Spleen (tissue), 11 donors: ENCODE results near the gene MRPL46. TPM values are rescaled to one million over a fixed set of nuclear protein-coding genes. Genes with fewer than 3 reads are reported as not detected.

Experiments
- DNase-seq: peaks from one replicate; pipeline ENCODE4 v3.0.0-alpha.2; 2020
- H3K27ac ChIP-seq, 8 donors: fragments of 200-600 bp; sonication (generic) in 7 of 8; 1 replicate in 4 of 8; 2 replicates in 4 of 8; pipeline versions ENCODE4 v1.5.0 to v1.8.0; 2016 to 2021; ENCODE audit warnings: inconsistent platforms in 4 of 8, mild to moderate bottlenecking in 4 of 8, moderate library complexity in 1 of 8
- H3K27me3 ChIP-seq, 7 donors: fragments of 200-600 bp; sonication (generic) in 6 of 7; replicated peaks in 1 of 7; 1 replicate in 4 of 7; 2 replicates in 3 of 7; pipeline versions ENCODE4 v1.5.0 to v1.8.0; 2016 to 2021; ENCODE audit warnings: inconsistent platforms in 3 of 7, mild to moderate bottlenecking in 1 of 7
- H3K36me3 ChIP-seq, 6 donors: fragments of 200-600 bp; sonication (generic) in 5 of 6; 1 replicate in 4 of 6; 2 replicates in 2 of 6; pipeline versions ENCODE4 v1.5.0 to v1.8.0; 2016 to 2021; ENCODE audit warnings: inconsistent platforms in 2 of 6
- H3K4me1 ChIP-seq, 6 donors: fragments of 200-600 bp; sonication (generic) in 5 of 6; 1 replicate in 3 of 6; 2 replicates in 3 of 6; pipeline versions ENCODE4 v1.5.0 to v1.8.0; 2016 to 2021; ENCODE audit warnings: inconsistent platforms in 3 of 6
- H3K4me3 ChIP-seq, 8 donors: fragments of 200-600 bp; sonication (generic) in 7 of 8; 1 replicate in 4 of 8; 2 replicates in 4 of 8; pipeline versions ENCODE4 v1.5.0 to v1.8.0; 2016 to 2021; ENCODE audit warnings: inconsistent platforms in 4 of 8, mild to moderate bottlenecking in 4 of 8, moderate library complexity in 2 of 8
- H3K9me3 ChIP-seq, 8 donors: fragments of 200-600 bp; sonication (generic) in 7 of 8; 1 replicate in 4 of 8; 2 replicates in 4 of 8; pipeline versions ENCODE4 v1.5.0 to v1.8.0; 2016 to 2021; ENCODE audit warnings: inconsistent platforms in 4 of 8
- POLR2A ChIP-seq, 3 donors: fragments of 450-650 bp; IDR thresholded peaks; one replicate each; pipeline ENCODE4 v1.5.1; 2017; ENCODE audit warnings: antibody characterized with exemption in 3 of 3, mild to moderate bottlenecking in 1 of 3
- POLR2AphosphoS5 ChIP-seq, 3 donors: sonication (generic); formaldehyde crosslinking; IDR thresholded peaks; one replicate each; pipeline ENCODE4 v1.5.1; 2017; ENCODE audit warnings: antibody characterized with exemption in 3 of 3
- WGBS, 5 donors: extraction: QIAGEN DNeasy Blood & Tissue Kit in 3 of 5; methylation state at CpG; one replicate each; pipeline versions ENCODE4 v1.1.5 to v1.1.7; 2013 to 2018; 5-methylcytosine and 5-hydroxymethylcytosine counted together
- intact Hi-C: fragments of 100-400 bp; cut with DNase I; formaldehyde crosslinking; loops from one replicate; pipeline ENCODE4 v1.15.0; 2023; ENCODE audit warnings: low total_unique reads
- polyA plus RNA-seq, 3 donors: library from polyadenylated mRNA; stranded (reverse); fragments of 200-250 nt; gene quantifications; one replicate each; pipeline ENCODE4 v1.2.1, GENCODE V29; 2013
- total RNA-seq, 7 donors: library from RNA; depleted of rRNA in 3 of 7; stranded (reverse); fragments of >200 nt in 3 of 7; fragmentation: NEBNext Ultra II Directional in 4 of 7; extraction: Animal tissue kit (Norgen Biotek cat#: 25700) in 4 of 7; gene quantifications; one replicate each; pipeline versions ENCODE4 v1.1.0 to v1.2.1, GENCODE V29; 2016 to 2021
- TF ChIP-seq, protein P1 (sequence below), 11 experiments: fragments of 200-600 bp in 7 of 11; fragments of 450-650 bp in 4 of 11; sonication (generic) in 4 of 11; IDR thresholded peaks in 8 of 11; conservative IDR thresholded peaks in 3 of 11; 1 replicate in 7 of 11; 2 replicates in 4 of 11; pipeline versions ENCODE4 v1.4.0 to v1.8.0; 2016 to 2021; ENCODE audit warnings: antibody characterized with exemption in 11 of 11, inconsistent platforms in 4 of 11, mild to moderate bottlenecking in 1 of 11
- donor health status: healthy with polysubstance abuse.
- donor health status: DM: no; HTN: no; CAD: no; lungs with moderate emphysema.
- donor health status: DM: no; HTN: no; CAD: no.
- donor health status: Bipolar disorder and iron deficiency.
- donor health status: healthy.
- donor health status: DM: no; HTN: no; CAD: no.
- donor health status: DM: yes; HTN: yes; CAD: no.

The MRPL46 gene
- total and polyA plus RNA-seq, 10 donors = 16.2 to 37.3 (median 20.3) TPM

DNA sequence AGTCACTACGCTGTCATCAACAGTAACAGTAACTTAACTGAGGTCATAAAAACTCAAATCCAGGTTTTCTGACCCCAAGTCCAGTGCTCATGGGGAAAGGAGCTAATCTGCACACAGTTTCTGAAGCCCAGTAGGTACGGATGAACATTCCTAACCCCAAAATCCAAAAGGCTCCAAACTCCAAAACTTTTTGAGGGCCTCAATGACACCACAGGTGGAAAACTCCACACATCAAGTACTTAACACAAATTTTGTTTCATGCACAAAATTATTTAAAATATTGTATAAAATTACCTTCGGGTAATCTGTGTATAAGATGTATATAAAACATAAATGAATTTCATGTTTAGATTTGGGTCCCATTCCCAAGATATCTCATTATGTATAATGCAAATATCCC, 10.5 kb downstream of the MRPL46 start:
- intact Hi-C loops = no loop called here
- Histone ChIP-seq H3K36me3 (peaks cover 3 to 62% (median 43%) of the 10 kb centered on the region in 6 donors), H3K27ac (no peak overlapping the region), H3K9me3 (no peaks in the 10 kb centered on the region), H3K4me3 (no peak overlapping the region), H3K27me3 (no peaks in the 10 kb centered on the region), H3K4me1 (peaks cover 0 to 14% (median 5%) of the 10 kb centered on the region in 6 donors)
- 93 to 98% (median 95%) methylated on average over 3 of the region's 3 CpGs for WGBS, 5 donors
- TF ChIP-seq, protein P1, sequence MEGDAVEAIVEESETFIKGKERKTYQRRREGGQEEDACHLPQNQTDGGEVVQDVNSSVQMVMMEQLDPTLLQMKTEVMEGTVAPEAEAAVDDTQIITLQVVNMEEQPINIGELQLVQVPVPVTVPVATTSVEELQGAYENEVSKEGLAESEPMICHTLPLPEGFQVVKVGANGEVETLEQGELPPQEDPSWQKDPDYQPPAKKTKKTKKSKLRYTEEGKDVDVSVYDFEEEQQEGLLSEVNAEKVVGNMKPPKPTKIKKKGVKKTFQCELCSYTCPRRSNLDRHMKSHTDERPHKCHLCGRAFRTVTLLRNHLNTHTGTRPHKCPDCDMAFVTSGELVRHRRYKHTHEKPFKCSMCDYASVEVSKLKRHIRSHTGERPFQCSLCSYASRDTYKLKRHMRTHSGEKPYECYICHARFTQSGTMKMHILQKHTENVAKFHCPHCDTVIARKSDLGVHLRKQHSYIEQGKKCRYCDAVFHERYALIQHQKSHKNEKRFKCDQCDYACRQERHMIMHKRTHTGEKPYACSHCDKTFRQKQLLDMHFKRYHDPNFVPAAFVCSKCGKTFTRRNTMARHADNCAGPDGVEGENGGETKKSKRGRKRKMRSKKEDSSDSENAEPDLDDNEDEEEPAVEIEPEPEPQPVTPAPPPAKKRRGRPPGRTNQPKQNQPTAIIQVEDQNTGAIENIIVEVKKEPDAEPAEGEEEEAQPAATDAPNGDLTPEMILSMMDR (IDR thresholded peaks at IDR 0.05 in 8 of 11, conservative IDR thresholded peaks at IDR 0.05 in 3 of 11) = no peak
- TF ChIP-seq POLR2AphosphoS5 (IDR thresholded peaks at IDR 0.05) = no peak
- no peak for TF ChIP-seq POLR2A (IDR thresholded peaks at IDR 0.05)
- DNase-seq = no peak

DNA sequence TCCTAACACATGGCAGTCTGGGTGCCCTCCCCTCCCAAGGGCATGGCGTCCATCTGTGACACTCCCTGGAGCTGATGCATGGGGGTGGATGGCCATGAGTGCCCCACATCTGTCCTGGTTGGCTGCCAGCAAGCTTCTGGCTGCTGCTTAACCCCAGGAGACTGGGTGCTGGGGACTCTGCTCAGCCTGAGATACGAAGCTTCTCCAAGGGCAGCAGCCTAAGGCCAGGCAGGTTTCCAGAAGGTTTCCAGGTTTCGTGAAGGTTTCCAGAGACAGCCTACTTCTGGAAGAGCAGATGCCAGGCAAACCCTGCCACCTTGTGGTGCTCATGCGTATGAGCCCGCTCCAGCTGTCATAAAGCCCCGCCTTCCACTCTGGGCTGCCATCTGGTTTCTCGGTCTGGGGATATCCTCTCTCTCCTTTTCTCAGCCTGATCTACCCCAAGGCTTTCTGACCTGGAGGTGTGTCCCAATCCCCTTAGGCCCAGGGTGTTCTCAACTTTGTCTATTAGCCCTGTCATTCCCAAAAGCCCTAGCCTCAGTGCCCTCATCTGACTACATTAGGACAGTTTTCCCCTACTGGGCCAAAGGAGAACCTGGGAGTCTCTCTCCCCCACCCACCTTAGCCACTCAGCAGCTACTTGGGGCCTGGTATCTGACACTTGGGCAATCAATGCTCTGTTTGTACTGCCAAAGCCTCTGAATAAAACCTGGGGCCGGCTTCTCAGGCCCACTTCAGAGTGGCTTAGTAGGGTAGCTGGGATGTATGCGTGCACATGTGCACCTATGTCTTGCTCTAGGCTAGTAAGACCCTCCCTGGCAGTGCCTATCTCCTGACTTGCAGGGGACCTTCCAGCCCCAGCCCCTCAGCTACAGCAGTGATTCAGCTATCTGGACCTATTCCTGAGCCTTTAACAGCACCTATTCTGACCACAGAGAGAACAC, 12.0 kb downstream of the MRPL46 start:
- WGBS, 5 donors = 31 to 40% (median 37%) methylated on average over 8 to 9 of the region's 9 CpGs
- TF ChIP-seq, protein P1 (IDR thresholded peaks at IDR 0.05 in 8 of 11, conservative IDR thresholded peaks at IDR 0.05 in 3 of 11) = peak in 7 of 11 experiments; percentile 34 to 74 (median 58)
- no peak for TF ChIP-seq POLR2A (IDR thresholded peaks at IDR 0.05)

DNA sequence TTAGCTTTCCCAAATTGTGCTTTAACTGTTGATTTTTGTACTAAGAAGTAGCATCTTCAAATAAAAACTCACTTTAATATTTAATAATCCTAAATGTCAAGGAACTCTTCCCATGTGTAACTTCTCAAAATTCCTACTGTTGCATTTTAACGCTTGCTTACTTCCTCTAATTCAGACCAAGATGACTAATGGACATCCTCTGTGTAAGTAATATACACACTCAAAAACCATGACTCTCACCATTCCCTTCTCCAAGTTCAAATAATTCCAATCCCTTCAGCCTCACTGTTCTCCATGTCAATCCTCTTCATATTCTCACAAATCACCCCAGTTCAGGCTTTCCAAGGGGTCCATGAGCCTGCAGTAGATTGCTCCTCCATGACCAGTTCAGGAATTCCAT, 13.0 kb downstream of the MRPL46 start:
- Histone ChIP-seq H3K27me3 (peaks cover 0 to 14% (median 0%) of the 10 kb centered on the region in 7 donors), H3K9me3 (no peaks in the 10 kb centered on the region), H3K4me3 (no peak overlapping the region), H3K27ac (no peak overlapping the region), H3K4me1 (peaks cover 0 to 14% (median 5%) of the 10 kb centered on the region in 6 donors), H3K36me3 (peaks cover 0 to 38% (median 18%) of the 10 kb centered on the region in 6 donors)
- DNase-seq = no peak
- intact Hi-C loops = no loop called here
- TF ChIP-seq POLR2A (IDR thresholded peaks at IDR 0.05) (no peak), POLR2AphosphoS5 (IDR thresholded peaks at IDR 0.05) (no peak)
- TF ChIP-seq, protein P1 (IDR thresholded peaks at IDR 0.05 in 8 of 11, conservative IDR thresholded peaks at IDR 0.05 in 3 of 11) = no peak
- WGBS, 5 donors = 3 to 18% (median 14%) methylated on average over 1 of the region's 1 CpG

More for the DNA sequence above, 12.0 kb downstream of the MRPL46 start:
- H3K27ac ChIP-seq = no peak overlapping the region
- no peaks in the 10 kb centered on the region for H3K9me3 ChIP-seq
- peaks cover 0 to 5% (median 0%) of the 10 kb centered on the region in 7 donors for H3K27me3 ChIP-seq
- DNase-seq = no peak
- intact Hi-C loops = no loop called here
- H3K4me3 ChIP-seq = no peak overlapping the region
- peaks cover 3 to 47% (median 27%) of the 10 kb centered on the region in 6 donors for H3K36me3 ChIP-seq
- H3K4me1 ChIP-seq = peaks cover 0 to 14% (median 5%) of the 10 kb centered on the region in 6 donors

DNA sequence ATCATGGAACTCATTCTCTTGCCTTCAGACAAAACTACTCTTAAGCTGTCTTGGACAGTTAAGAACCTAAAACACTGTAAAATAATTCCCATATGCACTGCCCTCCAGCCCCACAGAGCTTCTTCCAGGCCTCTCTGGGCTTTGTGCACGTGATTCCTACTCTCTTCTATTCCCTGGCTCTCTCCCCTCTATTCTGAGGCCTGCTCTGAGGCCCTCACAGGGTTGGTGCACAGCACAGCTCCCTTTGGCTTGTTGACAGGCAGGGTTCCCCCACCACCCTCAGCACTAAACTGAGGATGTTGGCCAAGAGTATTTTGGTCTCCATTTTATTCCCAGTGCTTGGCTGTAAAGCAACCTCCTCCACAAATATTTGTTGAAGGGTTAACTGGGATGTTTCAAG, 13.5 kb downstream of the MRPL46 start:
- Histone ChIP-seq H3K4me3 (no peak overlapping the region), H3K36me3 (peaks cover 0 to 32% (median 12%) of the 10 kb centered on the region in 6 donors), H3K9me3 (no peaks in the 10 kb centered on the region), H3K27me3 (peaks cover 0 to 20% (median 0%) of the 10 kb centered on the region in 7 donors), H3K27ac (no peak overlapping the region), H3K4me1 (peaks cover 0 to 14% (median 5%) of the 10 kb centered on the region in 6 donors)
- TF ChIP-seq POLR2A (IDR thresholded peaks at IDR 0.05) (no peak), POLR2AphosphoS5 (IDR thresholded peaks at IDR 0.05) (no peak)
- TF ChIP-seq, protein P1 (IDR thresholded peaks at IDR 0.05 in 8 of 11, conservative IDR thresholded peaks at IDR 0.05 in 3 of 11) = no peak
- intact Hi-C loops = no loop called here
- WGBS, 5 donors = 36 to 65% (median 63%) methylated on average over 1 of the region's 1 CpG
- DNase-seq = no peak
